GM12878 (cell line): ENCODE results near the gene SORBS2. TPM values are rescaled to one million over a fixed set of nuclear protein-coding genes. Genes with fewer than 3 reads are reported as not detected.

Experiments
- ATAC-seq: fragments of 200-7000 bp; cut with Tn5 transposase; 3 replicates; pipeline ENCODE4 v1.9.1; 2020; ENCODE audit warnings: mild to moderate bottlenecking, moderate library complexity
- BruUV-seq: library from RNA; stranded (reverse); fragments of 400-500 nt; replicated peaks from 2 replicates; lab custom pipeline; 2021; lab: Mats Ljungman, UMichigan
- CTCF ChIA-PET: fragments of 300-600 bp; sonication (Branson Sonifier 250); formaldehyde crosslinking; extraction: SDS; loops from one replicate; lab custom pipeline; 2021; ENCODE audit warnings: inconsistent platforms; lab: Yijun Ruan, JAX
- POLR2A ChIA-PET: fragments of 350-600 bp; formaldehyde crosslinking; extraction: SDS; loops from one replicate; lab custom pipeline; 2021; ENCODE audit warnings: inconsistent platforms; lab: Charles Lee
- RAD21 ChIA-PET: fragments of 300-600 bp; sonication (Branson Sonifier 250); formaldehyde crosslinking; loops from one replicate; lab custom pipeline; 2023; ENCODE audit warnings: antibody characterized with exemption; ENCODE audit not compliant: unreplicated experiment; lab: Charles Lee
- SMC1A ChIA-PET: fragments of 300-600 bp; sonication (Branson Sonifier 250); formaldehyde crosslinking; loops from one replicate; lab custom pipeline; 2023; ENCODE audit not compliant: unreplicated experiment, uncharacterized antibody; lab: Charles Lee
- DNase-seq: peaks from one replicate; pipeline ENCODE4 v3.0.0-alpha.2; 2011; ENCODE audit warnings: low read depth, low spot score
- FAIRE-seq: peaks from 3 replicates; lab custom pipeline; 2011; peaks lifted over from hg19 to GRCh38; lab: Jason Lieb, UNC
- H2AFZ ChIP-seq: 2 replicates; pipeline ENCODE4 v1.6.0; 2011; ENCODE audit warnings: low read depth, low read length, control low read depth; ENCODE audit not compliant: control insufficient read depth
- H3K27ac ChIP-seq: 2 replicates; pipeline ENCODE4 v1.5.1; 2011; ENCODE audit warnings: control low read depth; ENCODE audit not compliant: control insufficient read depth, insufficient read depth
- H3K27me3 ChIP-seq, 2 experiments: replicated peaks in 1 of 2; 2 replicates each; pipeline versions ENCODE4 v1.6.0 to v1.6.1; 2011; ENCODE audit warnings: low read length in 1 of 2; ENCODE audit not compliant: control insufficient read depth in 2 of 2, insufficient read depth in 2 of 2
- H3K36me3 ChIP-seq, 2 experiments: 2 replicates each; pipeline ENCODE4 v1.5.1; 2011; ENCODE audit warnings: low read length in 1 of 2; ENCODE audit not compliant: control insufficient read depth in 2 of 2, insufficient read depth in 2 of 2
- H3K4me1 ChIP-seq: 2 replicates; pipeline ENCODE4 v1.6.1; 2011; ENCODE audit warnings: mild to moderate bottlenecking, low read length, moderate library complexity, mixed read lengths; ENCODE audit not compliant: control insufficient read depth, insufficient read depth
- H3K4me2 ChIP-seq: 2 replicates; pipeline ENCODE4 v1.6.0; 2011; ENCODE audit warnings: control low read depth; ENCODE audit not compliant: control insufficient read depth, insufficient read depth
- H3K4me3 ChIP-seq: fragments of 200-600 bp; sonication (generic); 2 replicates; pipeline ENCODE4 v1.5.1; 2016
- H3K79me2 ChIP-seq: 2 replicates; pipeline ENCODE4 v1.6.0; 2011; ENCODE audit warnings: low read length; ENCODE audit not compliant: control insufficient read depth, insufficient read depth
- H3K9ac ChIP-seq: 2 replicates; pipeline ENCODE4 v1.8.0; 2011; ENCODE audit warnings: low read length, control low read depth, mixed read lengths; ENCODE audit not compliant: control insufficient read depth, insufficient read depth
- H3K9me3 ChIP-seq: replicated peaks from 3 replicates; pipeline ENCODE4 v1.5.1; 2011; ENCODE audit warnings: mild to moderate bottlenecking, low read length; ENCODE audit not compliant: control insufficient read depth, insufficient read depth
- H4K20me1 ChIP-seq: 2 replicates; pipeline ENCODE4 v1.6.0; 2011; ENCODE audit not compliant: control insufficient read depth, insufficient read depth
- ATF7 ChIP-seq: fragments of 450-650 bp; IDR thresholded peaks from 2 replicates; pipeline ENCODE4 v1.6.1; 2016; ENCODE audit warnings: low read depth, mild to moderate bottlenecking
- CBFB ChIP-seq: IDR thresholded peaks from 2 replicates; pipeline ENCODE4 v1.6.1; 2016; ENCODE audit warnings: antibody characterized with exemption, low read depth
- KAT2A ChIP-seq: conservative IDR thresholded peaks from 2 replicates; pipeline ENCODE4 v1.6.1; 2011; ENCODE audit warnings: low read depth, low read length; ENCODE audit not compliant: control insufficient read depth
- NRF1 ChIP-seq: conservative IDR thresholded peaks from 2 replicates; pipeline ENCODE4 v1.6.1; 2011; ENCODE audit warnings: mild to moderate bottlenecking, low read depth, low read length, improper control_type of control experiment
- PAX5 ChIP-seq: IDR thresholded peaks from 2 replicates; pipeline ENCODE4 v1.6.1; 2011; ENCODE audit warnings: low read depth, low read length, borderline replicate concordance
- PAX8 ChIP-seq: fragments of 450-650 bp; IDR thresholded peaks from 2 replicates; pipeline ENCODE4 v1.6.1; 2017; ENCODE audit warnings: mild to moderate bottlenecking, moderate library complexity
- RELA ChIP-seq: fragments of 450-650 bp; IDR thresholded peaks from 2 replicates; pipeline ENCODE4 v1.8.0; 2014; ENCODE audit warnings: borderline replicate concordance; ENCODE audit not compliant: partially characterized antibody
- RUNX3 ChIP-seq: IDR thresholded peaks from 2 replicates; pipeline ENCODE4 v1.6.1; 2012; ENCODE audit warnings: low read length, inconsistent platforms
- SMARCA5 ChIP-seq: fragments of 450-650 bp; IDR thresholded peaks from 2 replicates; pipeline ENCODE4 v1.6.1; 2017; ENCODE audit warnings: mild to moderate bottlenecking
- SUZ12 ChIP-seq: fragments of 200-600 bp; sonication (generic); IDR thresholded peaks from one replicate; pipeline ENCODE4 v1.6.1; 2018; ENCODE audit warnings: antibody characterized with exemption, mild to moderate bottlenecking; ENCODE audit not compliant: unreplicated experiment
- TARDBP ChIP-seq: IDR thresholded peaks from 2 replicates; pipeline ENCODE4 v1.6.1; 2016; ENCODE audit warnings: borderline replicate concordance
- TCF3 ChIP-seq: IDR thresholded peaks from 2 replicates; pipeline ENCODE4 v1.6.1; 2012; ENCODE audit warnings: low read depth, mild to moderate bottlenecking, low read length, borderline replicate concordance; ENCODE audit not compliant: insufficient read depth
- YBX1 ChIP-seq: fragments of 450-650 bp; IDR thresholded peaks from 2 replicates; pipeline ENCODE4 v1.6.1; 2016; ENCODE audit warnings: antibody characterized with exemption
- WGBS: methylation state at CpG from one replicate; pipeline ENCODE4 v1.1.6; 2016; ENCODE audit warnings: low lambda C conversion rate; ENCODE audit not compliant: insufficient replicate concordance, insufficient coverage; ENCODE audit errors: missing lambda C conversion rate; 5-methylcytosine and 5-hydroxymethylcytosine counted together
- in situ Hi-C: fragments of 300-500 bp; cut with MboI; formaldehyde crosslinking; loops from 9 replicates; pipeline ENCODE4 v1.14.3; 2018; ENCODE audit warnings: mixed read lengths
- intact Hi-C: fragments of 100-400 bp; cut with micrococcal nuclease; formaldehyde crosslinking; loops from one replicate; pipeline ENCODE4 v1.14.2; 2022; ENCODE audit not compliant: unreplicated experiment
- polyA plus RNA-seq, 11 experiments: library from polyadenylated mRNA; depleted of rRNA in 4 of 11; unstranded in 6 of 11; stranded (reverse) in 5 of 11; fragments of >200 nt; fragmentation: Nextera tagmentation in 4 of 11; fragmentation: Illumina TruSeq in 1 of 11; extraction: Ambion mirVana in 4 of 11; extraction: Trizol in 1 of 11; gene quantifications; 1 replicate in 1 of 11; 2 replicates in 10 of 11; pipeline versions ENCODE4 v1.2.1 to v1.2.3, GENCODE V29; 2011 to 2016; ENCODE audit warnings: inconsistent platforms in 2 of 11, missing spikeins in 2 of 11, low read depth in 1 of 11
- total RNA-seq, 4 experiments: library from RNA; depleted of rRNA in 3 of 4; stranded (reverse); fragments of >200 nt in 3 of 4; fragmentation: Illumina TruSeq in 1 of 4; extraction: Trizol in 1 of 4; gene quantifications; 2 replicates each; pipeline versions ENCODE4 v1.2.1 to v1.2.3, GENCODE V29; 2013 to 2021
- TF ChIP-seq, protein P1 (sequence below): fragments of 450-650 bp; IDR thresholded peaks from 2 replicates; pipeline ENCODE4 v1.6.1; 2018; ENCODE audit warnings: mild to moderate bottlenecking, low read depth, moderate library complexity; ENCODE audit not compliant: partially characterized antibody
- TF ChIP-seq, protein P2 (sequence below): IDR thresholded peaks from 2 replicates; pipeline ENCODE4 v1.6.1; 2012; ENCODE audit warnings: low read depth, low read length, improper control_type of control experiment

SORBS2 gene
- total and polyA plus RNA-seq, 10 of the 15 experiments (the other 5 are each of a cell fraction or from before 2014, with no cell fraction given), result 0.06 to 3.0 (median 0.79) TPM

DNA sequence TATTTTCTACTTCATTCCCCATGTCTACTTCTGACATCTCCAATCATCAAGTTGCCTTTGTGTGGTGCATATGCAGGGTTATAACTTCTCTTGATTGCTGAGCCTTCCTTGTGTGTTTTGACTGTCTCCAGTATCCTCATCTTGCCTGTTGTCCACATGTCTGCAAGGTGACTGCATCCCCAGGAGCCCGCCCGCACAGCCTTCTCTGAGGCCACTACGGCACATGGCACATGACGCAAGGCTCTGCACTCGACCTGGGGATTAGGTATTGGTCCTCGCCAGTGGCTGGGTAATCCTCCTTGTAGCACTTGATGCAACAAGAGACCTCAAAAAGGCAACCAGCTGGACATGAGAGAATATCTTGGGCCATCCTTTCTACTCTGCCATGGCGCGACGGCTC, 122.6 kb downstream of the SORBS2 start:
- intact Hi-C loops, result no loop called here
- Histone ChIP-seq H4K20me1 (no peaks in the 10 kb centered on the region), H3K9me3 (no peaks in the 10 kb centered on the region), H3K4me1 (no peaks in the 10 kb centered on the region), H3K4me3 (no peak overlapping the region), H3K79me2 (no peaks in the 10 kb centered on the region), H3K4me2 (no peak overlapping the region), H3K27ac (no peak overlapping the region), H3K27me3 (no peaks in the 10 kb centered on the region), H3K9ac (no peak overlapping the region), H2AFZ (no peak overlapping the region), H3K36me3 (no peaks in the 10 kb centered on the region)
- no peak for ATAC-seq
- in situ Hi-C loops, result no loop called here
- ChIA-PET RAD21 (no interaction called here), POLR2A (no interaction called here), SMC1A (no interaction called here), CTCF (no interaction called here)
- no peak for FAIRE-seq
- WGBS, result 88% methylated on average over 9 of the region's 9 CpGs
- no peak for TF ChIP-seq TARDBP
- TF ChIP-seq, protein P1, sequence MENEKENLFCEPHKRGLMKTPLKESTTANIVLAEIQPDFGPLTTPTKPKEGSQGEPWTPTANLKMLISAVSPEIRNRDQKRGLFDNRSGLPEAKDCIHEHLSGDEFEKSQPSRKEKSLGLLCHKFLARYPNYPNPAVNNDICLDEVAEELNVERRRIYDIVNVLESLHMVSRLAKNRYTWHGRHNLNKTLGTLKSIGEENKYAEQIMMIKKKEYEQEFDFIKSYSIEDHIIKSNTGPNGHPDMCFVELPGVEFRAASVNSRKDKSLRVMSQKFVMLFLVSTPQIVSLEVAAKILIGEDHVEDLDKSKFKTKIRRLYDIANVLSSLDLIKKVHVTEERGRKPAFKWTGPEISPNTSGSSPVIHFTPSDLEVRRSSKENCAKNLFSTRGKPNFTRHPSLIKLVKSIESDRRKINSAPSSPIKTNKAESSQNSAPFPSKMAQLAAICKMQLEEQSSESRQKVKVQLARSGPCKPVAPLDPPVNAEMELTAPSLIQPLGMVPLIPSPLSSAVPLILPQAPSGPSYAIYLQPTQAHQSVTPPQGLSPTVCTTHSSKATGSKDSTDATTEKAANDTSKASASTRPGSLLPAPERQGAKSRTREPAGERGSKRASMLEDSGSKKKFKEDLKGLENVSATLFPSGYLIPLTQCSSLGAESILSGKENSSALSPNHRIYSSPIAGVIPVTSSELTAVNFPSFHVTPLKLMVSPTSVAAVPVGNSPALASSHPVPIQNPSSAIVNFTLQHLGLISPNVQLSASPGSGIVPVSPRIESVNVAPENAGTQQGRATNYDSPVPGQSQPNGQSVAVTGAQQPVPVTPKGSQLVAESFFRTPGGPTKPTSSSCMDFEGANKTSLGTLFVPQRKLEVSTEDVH, result no peak
- TF ChIP-seq TCF3, result no peak
- no peak for TF ChIP-seq PAX8
- TF ChIP-seq SUZ12, result no peak
- TF ChIP-seq RELA, result no peak
- no peak for TF ChIP-seq SMARCA5
- no peak for TF ChIP-seq ATF7
- TF ChIP-seq CBFB, result no peak
- TF ChIP-seq RUNX3, result no peak
- TF ChIP-seq KAT2A, result no peak
- TF ChIP-seq, protein P2, sequence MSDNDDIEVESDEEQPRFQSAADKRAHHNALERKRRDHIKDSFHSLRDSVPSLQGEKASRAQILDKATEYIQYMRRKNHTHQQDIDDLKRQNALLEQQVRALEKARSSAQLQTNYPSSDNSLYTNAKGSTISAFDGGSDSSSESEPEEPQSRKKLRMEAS, result no peak
- TF ChIP-seq PAX5, result no peak
- no peak for TF ChIP-seq YBX1
- no peak for TF ChIP-seq NRF1
- BruUV-seq, result no TSS peak
- no peak for DNase-seq
